HG03442 (cell line): Measurements from ENCODE around the gene PLCH1.
"Not testable (repeated sequence)": the region's sequence is repeated elsewhere in the genome, so short reads cannot be mapped to it uniquely, and the experiment has no call there.

ENCODE experiments used
- ATAC-seq: cut with Tn5 transposase; IDR thresholded peaks from one replicate; pipeline ENCODE4 v1.9.1; 2021; ENCODE audit warnings: mild to moderate bottlenecking, moderate library complexity; ENCODE audit not compliant: unreplicated experiment

Gene PLCH1

GRCh38 chr3:155617346-155617925 lies 127.4 kb downstream of the PLCH1 start:
- no peak for ATAC-seq

DNA sequence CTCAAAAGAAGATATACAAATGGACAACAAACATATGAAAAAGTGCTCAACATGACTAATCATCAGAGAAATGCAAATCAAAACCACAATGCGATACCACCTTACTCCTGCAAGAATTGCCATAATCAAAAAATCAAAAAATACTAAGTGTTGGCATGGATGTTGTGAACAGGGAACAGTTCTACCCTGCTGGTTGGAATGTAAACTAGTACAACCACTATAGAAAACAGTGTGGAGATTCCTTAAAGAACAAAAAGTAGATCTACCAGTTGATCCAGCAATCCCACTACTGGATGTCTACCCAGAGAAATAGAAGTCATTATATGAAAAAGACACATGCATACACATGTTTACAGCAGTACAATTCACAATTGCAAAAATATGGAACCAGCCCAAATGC lies 129.7 kb downstream of the PLCH1 start:
- not testable (repeated sequence) for ATAC-seq

- not testable (repeated sequence) for ATAC-seq
Observed at GRCh38 chr3:155614410-155614809, 130.5 kb downstream of the PLCH1 start.

GRCh38 chr3:155611456-155611855 lies 133.4 kb downstream of the PLCH1 start:
- no peak for ATAC-seq

- ATAC-seq = no peak
Observed at GRCh38 chr3:155609586-155609985, 135.3 kb downstream of the PLCH1 start.

GRCh38 chr3:155608228-155608920 lies 136.5 kb downstream of the PLCH1 start:
- no peak for ATAC-seq

GRCh38 chr3:155607761-155608160 lies 137.1 kb downstream of the PLCH1 start:
- no peak for ATAC-seq

GRCh38 chr3:155605571-155605970 lies 139.3 kb downstream of the PLCH1 start:
- no peak for ATAC-seq

DNA sequence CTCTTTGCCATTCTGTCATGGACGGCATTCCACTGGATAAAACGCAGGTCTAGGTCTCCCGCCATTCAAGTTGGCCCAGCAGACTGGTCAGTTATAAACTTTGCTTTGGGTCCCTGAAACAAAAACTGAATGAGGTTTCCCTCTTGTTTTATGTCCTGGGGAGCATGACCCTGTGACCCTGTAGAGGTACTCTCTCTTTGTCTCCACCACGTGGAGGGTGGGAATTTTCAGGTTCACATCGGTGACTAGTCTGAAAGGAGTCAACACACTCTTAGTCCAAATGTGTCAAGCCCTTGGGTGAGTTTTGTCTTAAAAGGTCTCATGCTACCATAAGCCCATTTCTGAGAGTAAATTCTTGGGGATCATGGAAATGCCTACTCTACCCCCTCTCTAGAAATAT lies 139.9 kb downstream of the PLCH1 start:
- no peak for ATAC-seq

GRCh38 chr3:155604126-155604525 lies 140.7 kb downstream of the PLCH1 start:
- no peak for ATAC-seq

DNA sequence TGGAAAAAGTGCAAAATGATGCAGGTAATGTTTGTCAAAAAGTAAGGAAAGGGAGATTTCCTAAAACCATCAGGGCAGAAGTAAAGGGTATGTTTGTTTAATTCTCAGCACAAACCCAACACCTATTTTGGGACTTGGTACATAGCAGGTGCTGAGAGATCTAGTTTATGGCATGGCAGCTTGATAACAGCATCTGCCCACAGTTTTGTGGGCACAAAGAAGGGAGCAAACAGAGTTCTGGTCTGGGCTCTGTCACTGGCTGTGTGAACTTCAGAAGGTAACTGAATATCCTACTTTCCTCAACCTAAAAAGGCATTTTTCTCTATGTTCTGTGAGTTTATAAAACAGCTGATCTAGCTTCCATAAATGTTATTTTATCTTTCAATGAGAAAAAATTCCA lies 141.6 kb downstream of the PLCH1 start:
- ATAC-seq = no peak

GRCh38 chr3:155602307-155602706 lies 142.6 kb downstream of the PLCH1 start:
- ATAC-seq = no peak

GRCh38 chr3:155598671-155599070 lies 146.2 kb downstream of the PLCH1 start:
- no peak for ATAC-seq

- ATAC-seq = no peak
Observed at GRCh38 chr3:155596615-155597014, 148.3 kb downstream of the PLCH1 start.

- ATAC-seq = no peak
Observed at GRCh38 chr3:155595371-155595770, 149.5 kb downstream of the PLCH1 start.

- ATAC-seq = no peak
Observed at GRCh38 chr3:155594526-155595187, 150.2 kb downstream of the PLCH1 start.

- no peak for ATAC-seq
Observed at GRCh38 chr3:155587581-155587980, 157.3 kb downstream of the PLCH1 start.

- no peak for ATAC-seq
Observed at GRCh38 chr3:155585384-155585783, 159.5 kb downstream of the PLCH1 start.

GRCh38 chr3:155581579-155581978 lies 163.3 kb downstream of the PLCH1 start:
- no peak for ATAC-seq

DNA sequence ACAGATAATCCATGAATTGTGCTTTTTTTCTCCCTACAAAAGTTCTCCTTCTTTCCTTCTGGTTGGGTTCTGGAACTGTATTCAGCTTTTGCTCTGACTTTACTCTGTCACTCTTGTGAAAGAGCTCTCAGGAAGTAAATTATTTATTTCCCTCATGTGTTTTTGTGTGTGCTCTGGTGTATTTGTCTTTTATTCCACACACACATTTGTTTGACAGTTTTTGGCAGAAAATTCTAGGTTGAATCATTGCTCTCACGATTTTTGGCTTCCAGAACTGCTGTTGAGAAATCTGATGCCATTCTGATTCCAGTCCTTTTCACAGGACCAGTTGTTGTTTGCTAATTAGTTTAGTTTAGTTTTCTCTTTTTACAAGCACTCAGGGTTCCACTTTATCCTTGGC lies 172.8 kb downstream of the PLCH1 start:
- ATAC-seq = no peak

DNA sequence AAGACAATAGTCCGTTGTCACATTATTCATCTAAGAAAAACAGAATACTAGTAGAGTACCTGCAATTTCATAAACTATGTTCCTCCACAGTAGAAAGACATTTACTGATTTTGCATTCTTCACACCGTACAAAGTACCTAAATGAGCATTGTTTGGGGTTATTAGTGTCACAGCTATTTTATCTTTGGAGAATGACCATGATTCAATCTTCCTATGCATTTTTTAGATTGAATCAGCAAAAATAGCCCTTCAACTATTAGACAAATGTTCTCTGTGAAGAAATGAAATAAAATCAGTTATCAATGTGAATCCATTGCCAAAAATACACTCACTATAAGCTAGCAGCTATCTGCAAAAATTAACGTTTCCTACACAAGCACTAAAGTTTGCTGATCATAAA lies 176.6 kb downstream of the PLCH1 start:
- no peak for ATAC-seq

DNA sequence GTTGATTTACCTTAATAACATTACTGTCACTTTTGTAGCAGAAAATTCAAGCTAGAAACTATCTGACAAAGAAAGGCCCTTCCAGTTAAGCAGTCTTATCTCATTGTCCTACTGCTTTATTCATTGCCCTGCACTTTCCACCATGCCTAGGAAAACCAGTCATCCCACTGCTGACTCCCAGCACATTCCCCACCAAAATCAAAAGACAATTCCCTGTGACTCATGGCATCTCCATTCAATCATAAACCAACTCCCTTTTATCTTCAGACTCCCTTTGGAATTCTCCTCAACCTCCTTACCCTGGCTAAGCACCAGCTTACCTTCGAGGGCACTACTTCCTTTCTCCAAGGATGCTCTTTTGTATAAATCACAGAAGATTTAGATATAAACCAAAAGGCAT lies 184.3 kb downstream of the PLCH1 start:
- ATAC-seq = no peak
